WTC11 (cell line): ENCODE results near the gene PIK3CB. TPM values are rescaled to one million over a fixed set of nuclear protein-coding genes. Genes with fewer than 3 reads are reported as not detected.

Experiments
- ATAC-seq: fragments of 200-7000 bp; cut with Tn5 transposase; 2 replicates; pipeline ENCODE4 v1.10.0; 2021; ENCODE audit warnings: mild to moderate bottlenecking, moderate library complexity
- CTCF ChIA-PET: fragments of 300-600 bp; sonication (Branson Sonifier 250); formaldehyde crosslinking; loops from one replicate; lab custom pipeline; 2021; ENCODE audit warnings: antibody characterized with exemption; lab: Charles Lee
- POLR2A ChIA-PET: fragments of 350-600 bp; sonication (Branson Sonifier 250); formaldehyde crosslinking; loops from one replicate; lab custom pipeline; 2021; ENCODE audit warnings: antibody characterized with exemption; lab: Charles Lee
- DNase-seq: peaks from one replicate; pipeline ENCODE4 v3.0.0; 2021; ENCODE audit warnings: low spot score
- H3K27ac Mint-ChIP-seq: 2 replicates; pipeline ENCODE4 v1.8.0; 2021; ENCODE audit warnings: mixed read lengths
- H3K27me3 Mint-ChIP-seq: 2 replicates; pipeline ENCODE4 v1.8.0; 2021; ENCODE audit warnings: low read depth, mild to moderate bottlenecking, moderate library complexity, mixed read lengths
- H3K36me3 Mint-ChIP-seq: 2 replicates; pipeline ENCODE4 v1.8.0; 2021; ENCODE audit warnings: mixed read lengths
- H3K4me1 Mint-ChIP-seq: 2 replicates; pipeline ENCODE4 v1.8.0; 2022; ENCODE audit warnings: mixed read lengths
- H3K4me3 Mint-ChIP-seq: 2 replicates; pipeline ENCODE4 v1.8.0; 2021; ENCODE audit warnings: mild to moderate bottlenecking, moderate library complexity, mixed read lengths
- H3K9me3 Mint-ChIP-seq: 2 replicates; pipeline ENCODE4 v1.8.0; 2021; ENCODE audit warnings: mixed read lengths
- ATF1 ChIP-seq: sonication (generic); formaldehyde crosslinking; IDR thresholded peaks from 2 replicates; pipeline ENCODE4 v1.8.1; 2023; ENCODE audit warnings: mild to moderate bottlenecking, moderate library complexity, missing genetic modification reagents
- ATF3 ChIP-seq: sonication (generic); formaldehyde crosslinking; conservative IDR thresholded peaks from 2 replicates; pipeline ENCODE4 v1.8.1; 2022; ENCODE audit warnings: mild to moderate bottlenecking, missing genetic modification reagents
- ATF6 ChIP-seq: sonication (generic); formaldehyde crosslinking; IDR thresholded peaks from 2 replicates; pipeline ENCODE4 v1.8.1; 2023; ENCODE audit warnings: mild to moderate bottlenecking, missing genetic modification reagents
- CDX4 ChIP-seq: fragments of 250-450 bp; sonication (Bioruptor Pico); IDR thresholded peaks from 2 replicates; pipeline ENCODE4 v1.9.0; 2021; ENCODE audit warnings: moderate library complexity, mild to moderate bottlenecking, inconsistent platforms, borderline replicate concordance
- E2F5 ChIP-seq: sonication (generic); formaldehyde crosslinking; IDR thresholded peaks from 2 replicates; pipeline ENCODE4 v1.8.1; 2022; ENCODE audit warnings: mild to moderate bottlenecking, moderate library complexity, missing genetic modification reagents
- ETV6 ChIP-seq: sonication (generic); formaldehyde crosslinking; IDR thresholded peaks from 2 replicates; pipeline ENCODE4 v1.8.1; 2022; ENCODE audit warnings: mild to moderate bottlenecking, missing genetic modification reagents
- GTF2I ChIP-seq: fragments of 250-450 bp; sonication (Bioruptor Pico); conservative IDR thresholded peaks from 2 replicates; pipeline ENCODE4 v1.4.0; 2021; ENCODE audit warnings: mild to moderate bottlenecking
- HMGA2 ChIP-seq: fragments of 250-450 bp; sonication (Bioruptor Pico); IDR thresholded peaks from 2 replicates; pipeline ENCODE4 v1.4.0; 2021; ENCODE audit warnings: mild to moderate bottlenecking, moderate library complexity
- IRF1 ChIP-seq: sonication (generic); formaldehyde crosslinking; IDR thresholded peaks from 2 replicates; pipeline ENCODE4 v1.8.0; 2023; ENCODE audit warnings: missing genetic modification reagents
- IRF2 ChIP-seq: sonication (generic); formaldehyde crosslinking; IDR thresholded peaks from 2 replicates; pipeline ENCODE4 v1.8.0; 2022; ENCODE audit warnings: low read depth, missing genetic modification reagents, borderline replicate concordance
- JAZF1 ChIP-seq: fragments of 250-450 bp; sonication (Bioruptor Pico); IDR thresholded peaks from 2 replicates; pipeline ENCODE4 v1.9.0; 2021; ENCODE audit warnings: moderate library complexity, mild to moderate bottlenecking, inconsistent platforms
- NFYB ChIP-seq: sonication (generic); formaldehyde crosslinking; conservative IDR thresholded peaks from 2 replicates; pipeline ENCODE4 v1.8.0; 2022; ENCODE audit warnings: low read depth, missing genetic modification reagents
- NR3C1 ChIP-seq: sonication (generic); formaldehyde crosslinking; conservative IDR thresholded peaks from 2 replicates; pipeline ENCODE4 v1.8.1; 2023; ENCODE audit warnings: low read depth, mild to moderate bottlenecking, missing genetic modification reagents
- OVOL2 ChIP-seq: fragments of 250-450 bp; sonication (Bioruptor Pico); IDR thresholded peaks from 2 replicates; pipeline ENCODE4 v1.9.0; 2021; ENCODE audit warnings: mild to moderate bottlenecking, borderline replicate concordance
- PRDM15 ChIP-seq: sonication (generic); formaldehyde crosslinking; IDR thresholded peaks from 2 replicates; pipeline ENCODE4 v1.8.0; 2022; ENCODE audit warnings: missing genetic modification reagents
- PRRX2 ChIP-seq: fragments of 250-450 bp; sonication (Bioruptor Pico); IDR thresholded peaks from 2 replicates; pipeline ENCODE4 v1.8.0; 2021; ENCODE audit warnings: mild to moderate bottlenecking
- RORB ChIP-seq: fragments of 250-450 bp; sonication (Bioruptor Pico); IDR thresholded peaks from 2 replicates; pipeline ENCODE4 v1.9.0; 2021; ENCODE audit warnings: mild to moderate bottlenecking
- SOX15 ChIP-seq: fragments of 250-450 bp; sonication (Bioruptor Pico); IDR thresholded peaks from 2 replicates; pipeline ENCODE4 v1.9.0; 2021; ENCODE audit warnings: mild to moderate bottlenecking
- TCF7 ChIP-seq: sonication (generic); formaldehyde crosslinking; IDR thresholded peaks from 2 replicates; pipeline ENCODE4 v1.8.0; 2022; ENCODE audit warnings: mild to moderate bottlenecking, low read depth, missing genetic modification reagents, moderate library complexity
- TEAD1 ChIP-seq: sonication (generic); formaldehyde crosslinking; IDR thresholded peaks from 2 replicates; pipeline ENCODE4 v1.8.0; 2022; ENCODE audit warnings: mild to moderate bottlenecking, missing genetic modification reagents
- TEAD4 ChIP-seq: sonication (generic); formaldehyde crosslinking; IDR thresholded peaks from 2 replicates; pipeline ENCODE4 v1.8.0; 2022; ENCODE audit warnings: mild to moderate bottlenecking, missing genetic modification reagents
- ZBTB21 ChIP-seq: sonication (generic); formaldehyde crosslinking; IDR thresholded peaks from 2 replicates; pipeline ENCODE4 v1.8.1; 2023; ENCODE audit warnings: mild to moderate bottlenecking, missing genetic modification reagents, borderline replicate concordance
- ZMAT4 ChIP-seq: fragments of 250-450 bp; sonication (Bioruptor Pico); IDR thresholded peaks from 2 replicates; pipeline ENCODE4 v1.9.0; 2021; ENCODE audit warnings: mild to moderate bottlenecking
- ZNF121 ChIP-seq: sonication (generic); formaldehyde crosslinking; IDR thresholded peaks from 2 replicates; pipeline ENCODE4 v1.8.0; 2023; ENCODE audit warnings: missing genetic modification reagents
- ZNF138 ChIP-seq: sonication (generic); formaldehyde crosslinking; conservative IDR thresholded peaks from 2 replicates; pipeline ENCODE4 v1.8.1; 2022; ENCODE audit warnings: mild to moderate bottlenecking, moderate library complexity, missing genetic modification reagents
- ZNF232 ChIP-seq: sonication (generic); formaldehyde crosslinking; IDR thresholded peaks from 2 replicates; pipeline ENCODE4 v1.8.0; 2022; ENCODE audit warnings: mild to moderate bottlenecking, missing genetic modification reagents
- ZNF416 ChIP-seq: fragments of 250-450 bp; sonication (Bioruptor Pico); IDR thresholded peaks from 2 replicates; pipeline ENCODE4 v1.9.0; 2021; ENCODE audit warnings: mild to moderate bottlenecking, inconsistent platforms
- ZNF423 ChIP-seq: fragments of 250-450 bp; sonication (Bioruptor Pico); IDR thresholded peaks from 2 replicates; pipeline ENCODE4 v2.1.2; 2022; ENCODE audit warnings: mild to moderate bottlenecking, moderate library complexity
- ZSCAN18 ChIP-seq: fragments of 250-450 bp; sonication (Bioruptor Pico); IDR thresholded peaks from 2 replicates; pipeline ENCODE4 v2.1.2; 2022; ENCODE audit warnings: mild to moderate bottlenecking, moderate library complexity
- total RNA-seq: library from RNA; stranded (reverse); gene quantifications from 3 replicates; pipeline ENCODE4 v1.2.3, GENCODE V29; 2021

The PIK3CB gene
- total RNA-seq, 1 experiment from 2014 or later = 36.0 TPM

GRCh38 chr3:138817695-138818094 is 17.0 kb downstream of the PIK3CB start:
- Mint-ChIP-seq H3K36me3 (peaks cover 2% of the 10 kb centered on the region; the same call in 1 of the 2 replicates), H3K4me1 (peaks cover 5% of the 10 kb centered on the region), H3K27ac (no peak overlapping the region; the same call in 1 of the 2 replicates), H3K27me3 (no peaks in the 10 kb centered on the region), H3K9me3 (no peaks in the 10 kb centered on the region), H3K4me3 (no peak overlapping the region)
- CTCF ChIA-PET = interaction anchor here (0.6 to 2.0 kb wide), 5 partner anchors 8 to 338 kb away, joined by 3 to 11 read pairs (median 4); no protein-coding TSS in a partner anchor
- TF ChIP-seq HMGA2 (CRISPR knock-in tag) (no peak), IRF2 (no peak), ETV6 (CRISPR knock-in tag) (no peak), TEAD4 (no peak), PRRX2 (no peak), PRDM15 (CRISPR knock-in tag) (no peak), ZMAT4 (CRISPR knock-in tag) (no peak), ZNF121 (CRISPR knock-in tag) (no peak), GTF2I (CRISPR knock-in tag) (no peak), ZNF138 (CRISPR knock-in tag) (no peak), ATF3 (CRISPR knock-in tag) (no peak), ATF6 (no peak), OVOL2 (CRISPR knock-in tag) (no peak), ZNF232 (CRISPR knock-in tag) (no peak), JAZF1 (CRISPR knock-in tag) (no peak)
- POLR2A ChIA-PET = no interaction called here
- DNase-seq = no peak
- no peak for ATAC-seq

GRCh38 chr3:138812806-138813205 is 21.9 kb downstream of the PIK3CB start:
- no peaks in the 10 kb centered on the region for H3K9me3 Mint-ChIP-seq
- H3K4me1 Mint-ChIP-seq = no peaks in the 10 kb centered on the region
- no peaks in the 10 kb centered on the region for H3K36me3 Mint-ChIP-seq
- H3K27me3 Mint-ChIP-seq = no peaks in the 10 kb centered on the region
- ATAC-seq (no peak), DNase-seq (no peak)
- H3K4me3 Mint-ChIP-seq = no peak overlapping the region
- ChIA-PET CTCF (interaction anchor here (1.2 kb wide), 1 partner anchor 103 kb away, joined by 3 read pairs; no protein-coding TSS in a partner anchor), POLR2A (no interaction called here)
- H3K27ac Mint-ChIP-seq = no peak overlapping the region; the same call in 1 of the 2 replicates
- TF ChIP-seq ZNF423 (CRISPR knock-in tag) (no peak), CDX4 (no peak), SOX15 (CRISPR knock-in tag) (no peak), ZNF416 (CRISPR knock-in tag) (no peak), ZBTB21 (CRISPR knock-in tag) (no peak), RORB (no peak), ZNF121 (CRISPR knock-in tag) (no peak), ZSCAN18 (CRISPR knock-in tag) (no peak), IRF1 (CRISPR knock-in tag) (no peak), TCF7 (no peak), NFYB (no peak), E2F5 (no peak), TEAD1 (CRISPR knock-in tag) (no peak), ATF1 (no peak), NR3C1 (no peak), JAZF1 (CRISPR knock-in tag) (no peak)
